ENCODE data around the gene FGGY. TPM values are rescaled to one million over a fixed set of nuclear protein-coding genes. Genes with fewer than 3 reads are reported as not detected.

Gene FGGY
- total RNA-seq, 1 experiment from 2014 or later, result 14.6 TPM

DNA sequence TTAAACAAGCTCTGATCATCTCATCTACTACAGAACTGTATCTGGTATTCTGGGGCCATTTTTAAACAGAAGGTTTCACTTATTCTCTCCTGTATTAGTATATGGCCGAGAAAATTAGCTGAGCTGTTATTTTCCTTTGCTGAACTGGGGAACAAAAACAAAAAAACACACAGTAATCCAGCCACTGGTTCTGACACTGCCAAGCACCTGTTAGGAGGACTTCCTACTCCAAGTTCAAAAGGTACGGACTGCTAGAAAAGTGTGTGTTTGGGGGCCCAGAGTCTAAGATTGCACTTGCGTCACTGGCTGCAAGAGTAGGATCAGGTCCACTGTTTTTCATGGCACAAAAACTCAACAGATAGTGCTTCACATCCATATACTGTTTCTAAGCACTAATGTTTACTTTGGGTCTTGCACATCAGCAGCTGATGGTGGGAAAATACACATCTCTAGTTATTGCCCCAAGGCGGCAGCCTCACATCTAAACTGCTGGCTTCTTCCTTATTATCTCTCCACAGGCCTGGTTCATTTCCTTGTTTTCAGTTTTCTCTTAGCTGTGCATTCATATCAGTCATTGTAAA, 226.1 kb downstream of the FGGY start:
- Histone ChIP-seq H3K4me1 (ENCODE audit: insufficient read depth, low read length) (no peaks in the 10 kb centered on the region), H2BK20ac (ENCODE audit: low read depth, low read length, poor library complexity, severe bottlenecking) (no peak overlapping the region), H2BK12ac (ENCODE audit: insufficient read length, low read depth, low read length) (no peak overlapping the region), H3K14ac (ENCODE audit: insufficient read depth, low read length) (no peak overlapping the region), H2BK5ac (ENCODE audit: insufficient read length, low read length) (no peak overlapping the region), H3K4ac (ENCODE audit: low read depth, low read length) (no peak overlapping the region), H3K18ac (ENCODE audit: insufficient read length, low read depth, low read length) (no peak overlapping the region), H3T11ph (ENCODE audit: low read length) (no peak overlapping the region), H2AFZ (ENCODE audit: low read length) (no peak overlapping the region), H3K9ac (ENCODE audit: extremely low read depth, insufficient read length, low read length) (no peak overlapping the region), H3K23me2 (ENCODE audit: insufficient read length, low read depth, low read length, poor library complexity, severe bottlenecking) (no peaks in the 10 kb centered on the region), H2BK120ac (ENCODE audit: low read depth, low read length, poor library complexity, severe bottlenecking) (no peak overlapping the region), H3K4me2 (ENCODE audit: insufficient read depth, insufficient read length, low read length) (no peak overlapping the region), H2BK15ac (ENCODE audit: low read depth, low read length) (no peak overlapping the region), H3K56ac (ENCODE audit: insufficient read length, low read depth, low read length) (no peak overlapping the region), H4K5ac (ENCODE audit: insufficient read length, low read depth, low read length) (no peak overlapping the region), H3K27me3 (ENCODE audit: insufficient read depth, low read length) (no peaks in the 10 kb centered on the region), H3K79me1 (ENCODE audit: insufficient read depth, low read depth, low read length, poor library complexity, severe bottlenecking) (no peaks in the 10 kb centered on the region), H4K8ac (replicated peaks; ENCODE audit: insufficient read length, low read depth, low read length) (no peak overlapping the region), H2AK5ac (ENCODE audit: insufficient read length, low read length) (no peak overlapping the region), H3K79me2 (ENCODE audit: insufficient read depth, low read length) (no peaks in the 10 kb centered on the region), H3K27ac (ENCODE audit: insufficient read length, low read depth, low read length) (no peak overlapping the region), H4K91ac (ENCODE audit: insufficient read length, low read depth, low read length) (no peak overlapping the region), H3K23ac (ENCODE audit: insufficient read length, low read depth, low read length) (no peak overlapping the region), H4K20me1 (ENCODE audit: control insufficient read depth, insufficient read depth, insufficient read length) (no peaks in the 10 kb centered on the region), H3K9me3 (ENCODE audit: control insufficient read depth, low read depth, low read length) (no peaks in the 10 kb centered on the region)
- TF ChIP-seq, protein P1, sequence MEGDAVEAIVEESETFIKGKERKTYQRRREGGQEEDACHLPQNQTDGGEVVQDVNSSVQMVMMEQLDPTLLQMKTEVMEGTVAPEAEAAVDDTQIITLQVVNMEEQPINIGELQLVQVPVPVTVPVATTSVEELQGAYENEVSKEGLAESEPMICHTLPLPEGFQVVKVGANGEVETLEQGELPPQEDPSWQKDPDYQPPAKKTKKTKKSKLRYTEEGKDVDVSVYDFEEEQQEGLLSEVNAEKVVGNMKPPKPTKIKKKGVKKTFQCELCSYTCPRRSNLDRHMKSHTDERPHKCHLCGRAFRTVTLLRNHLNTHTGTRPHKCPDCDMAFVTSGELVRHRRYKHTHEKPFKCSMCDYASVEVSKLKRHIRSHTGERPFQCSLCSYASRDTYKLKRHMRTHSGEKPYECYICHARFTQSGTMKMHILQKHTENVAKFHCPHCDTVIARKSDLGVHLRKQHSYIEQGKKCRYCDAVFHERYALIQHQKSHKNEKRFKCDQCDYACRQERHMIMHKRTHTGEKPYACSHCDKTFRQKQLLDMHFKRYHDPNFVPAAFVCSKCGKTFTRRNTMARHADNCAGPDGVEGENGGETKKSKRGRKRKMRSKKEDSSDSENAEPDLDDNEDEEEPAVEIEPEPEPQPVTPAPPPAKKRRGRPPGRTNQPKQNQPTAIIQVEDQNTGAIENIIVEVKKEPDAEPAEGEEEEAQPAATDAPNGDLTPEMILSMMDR (conservative IDR thresholded peaks at IDR 0.05), result no peak
- Mint-ChIP-seq H3K36me3 (ENCODE audit: insufficient read depth in 1 of 3, low read depth in 3 of 3) (no peaks in the 10 kb centered on the region), H3K9me3 (no peaks in the 10 kb centered on the region), H3K27ac (no peak overlapping the region), H3K27me3 (ENCODE audit: low read depth) (no peaks in the 10 kb centered on the region), H3K4me1 (no peaks in the 10 kb centered on the region; a peak in 1 of 4 replicates), H3K4me3 (no peak overlapping the region)
- no peak for DNase-seq
- no CpG with 5 or more reads among the region's 4 CpGs for WGBS (ENCODE audit: extremely low coverage, insufficient read length, low lambda C conversion rate)
